ENCODE results near the gene SLCO4C1. TPM values are rescaled to one million over a fixed set of nuclear protein-coding genes. Genes with fewer than 3 reads are reported as not detected.

Gene SLCO4C1
- total RNA-seq, 1 experiment from 2014 or later: 4.8 TPM

DNA sequence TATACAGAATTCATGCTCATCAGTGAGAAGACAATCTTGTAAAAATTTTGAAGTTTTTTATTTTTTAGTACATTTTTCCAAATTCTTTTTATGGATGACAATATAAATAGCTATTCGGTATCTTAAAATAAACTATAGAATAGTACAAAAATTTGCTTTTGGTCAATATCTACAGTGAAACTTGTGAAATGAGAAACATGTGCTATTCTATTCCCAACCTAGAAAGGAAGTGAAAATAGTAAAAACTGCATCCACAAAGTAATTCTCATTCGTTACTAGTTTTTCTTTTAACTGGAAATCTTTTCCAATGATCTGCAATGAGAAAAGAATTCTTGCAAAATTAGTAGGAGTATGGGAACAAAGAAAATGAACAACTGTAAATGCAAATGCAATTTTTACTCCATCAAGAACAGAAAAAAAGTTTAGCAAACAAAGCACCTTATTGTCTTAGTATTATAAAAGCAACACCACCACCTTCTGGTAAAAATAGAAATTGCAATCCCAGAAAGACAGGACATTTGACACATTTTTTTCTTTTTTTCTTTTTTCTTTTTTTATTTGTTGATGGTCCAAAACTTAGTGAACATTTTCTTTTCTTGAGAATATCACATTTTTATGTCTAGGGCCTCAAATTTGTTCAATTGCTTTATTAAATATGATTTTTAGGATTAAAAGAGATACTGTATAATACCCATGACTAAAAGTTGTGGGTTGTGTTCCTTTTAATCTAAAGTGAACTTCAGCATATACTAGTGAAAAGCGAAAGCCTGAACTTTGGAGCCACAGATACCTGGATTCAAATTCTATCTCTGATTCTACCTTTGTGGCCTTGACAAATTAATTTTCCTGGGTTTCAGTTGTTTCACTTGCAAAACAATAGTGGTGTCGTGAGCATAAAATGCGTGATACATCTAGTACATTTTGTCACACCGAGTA lies 72.3 kb downstream of the SLCO4C1 start:
- Histone ChIP-seq H3K23me2 (ENCODE audit: insufficient read length, low read depth, low read length, poor library complexity, severe bottlenecking) (no peaks in the 10 kb centered on the region), H3K9ac (ENCODE audit: extremely low read depth, insufficient read length, low read length) (no peak overlapping the region), H3K23ac (ENCODE audit: insufficient read length, low read depth, low read length) (no peak overlapping the region), H3T11ph (ENCODE audit: low read length) (no peak overlapping the region), H3K9me3 (ENCODE audit: control insufficient read depth, low read depth, low read length) (peaks cover 9% of the 10 kb centered on the region), H3K79me2 (ENCODE audit: insufficient read depth, low read length) (no peaks in the 10 kb centered on the region), H3K4ac (ENCODE audit: low read depth, low read length) (no peak overlapping the region), H2BK20ac (ENCODE audit: low read depth, low read length, poor library complexity, severe bottlenecking) (no peak overlapping the region), H2BK120ac (ENCODE audit: low read depth, low read length, poor library complexity, severe bottlenecking) (no peak overlapping the region), H3K27me3 (ENCODE audit: insufficient read depth, low read length) (no peaks in the 10 kb centered on the region), H3K4me2 (ENCODE audit: insufficient read depth, insufficient read length, low read length) (no peak overlapping the region), H2BK12ac (ENCODE audit: insufficient read length, low read depth, low read length) (no peak overlapping the region), H4K5ac (ENCODE audit: insufficient read length, low read depth, low read length) (no peak overlapping the region), H3K14ac (ENCODE audit: insufficient read depth, low read length) (no peak overlapping the region), H2BK15ac (ENCODE audit: low read depth, low read length) (no peak overlapping the region), H2AK5ac (ENCODE audit: insufficient read length, low read length) (no peak overlapping the region), H3K27ac (ENCODE audit: insufficient read length, low read depth, low read length) (no peak overlapping the region), H4K20me1 (ENCODE audit: control insufficient read depth, insufficient read depth, insufficient read length) (no peaks in the 10 kb centered on the region), H2AFZ (ENCODE audit: low read length) (no peak overlapping the region), H4K8ac (replicated peaks; ENCODE audit: insufficient read length, low read depth, low read length) (no peak overlapping the region), H3K18ac (ENCODE audit: insufficient read length, low read depth, low read length) (no peak overlapping the region), H3K56ac (ENCODE audit: insufficient read length, low read depth, low read length) (no peak overlapping the region), H2BK5ac (ENCODE audit: insufficient read length, low read length) (no peak overlapping the region), H4K91ac (ENCODE audit: insufficient read length, low read depth, low read length) (no peak overlapping the region), H3K79me1 (ENCODE audit: insufficient read depth, low read depth, low read length, poor library complexity, severe bottlenecking) (no peaks in the 10 kb centered on the region), H3K4me1 (ENCODE audit: insufficient read depth, low read length) (no peaks in the 10 kb centered on the region)
- Mint-ChIP-seq H3K36me3 (ENCODE audit: insufficient read depth in 1 of 3, low read depth in 3 of 3) (peaks cover 0 to 12% (median 12%) of the 10 kb centered on the region in 3 experiments; a peak in 5 of 7 replicates), H3K27ac (no peak overlapping the region), H3K4me3 (no peak overlapping the region), H3K4me1 (no peaks in the 10 kb centered on the region), H3K9me3 (peaks cover 17 to 21% of the 10 kb centered on the region in 2 experiments), H3K27me3 (ENCODE audit: low read depth) (peaks cover 3% of the 10 kb centered on the region)
- TF ChIP-seq, protein P1, sequence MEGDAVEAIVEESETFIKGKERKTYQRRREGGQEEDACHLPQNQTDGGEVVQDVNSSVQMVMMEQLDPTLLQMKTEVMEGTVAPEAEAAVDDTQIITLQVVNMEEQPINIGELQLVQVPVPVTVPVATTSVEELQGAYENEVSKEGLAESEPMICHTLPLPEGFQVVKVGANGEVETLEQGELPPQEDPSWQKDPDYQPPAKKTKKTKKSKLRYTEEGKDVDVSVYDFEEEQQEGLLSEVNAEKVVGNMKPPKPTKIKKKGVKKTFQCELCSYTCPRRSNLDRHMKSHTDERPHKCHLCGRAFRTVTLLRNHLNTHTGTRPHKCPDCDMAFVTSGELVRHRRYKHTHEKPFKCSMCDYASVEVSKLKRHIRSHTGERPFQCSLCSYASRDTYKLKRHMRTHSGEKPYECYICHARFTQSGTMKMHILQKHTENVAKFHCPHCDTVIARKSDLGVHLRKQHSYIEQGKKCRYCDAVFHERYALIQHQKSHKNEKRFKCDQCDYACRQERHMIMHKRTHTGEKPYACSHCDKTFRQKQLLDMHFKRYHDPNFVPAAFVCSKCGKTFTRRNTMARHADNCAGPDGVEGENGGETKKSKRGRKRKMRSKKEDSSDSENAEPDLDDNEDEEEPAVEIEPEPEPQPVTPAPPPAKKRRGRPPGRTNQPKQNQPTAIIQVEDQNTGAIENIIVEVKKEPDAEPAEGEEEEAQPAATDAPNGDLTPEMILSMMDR (conservative IDR thresholded peaks at IDR 0.05): peak; percentile 91
- WGBS (ENCODE audit: extremely low coverage, insufficient read length, low lambda C conversion rate): no CpG with 5 or more reads among the region's 6 CpGs
- no peak for DNase-seq
